Esophagus muscularis mucosa (tissue), 3 donors: ENCODE data around the gene TBCE.

Experiments used
- POLR2A ChIP-seq: fragments of 450-650 bp; IDR thresholded peaks from one replicate; pipeline ENCODE4 v1.6.1; 2017; ENCODE audit warnings: antibody characterized with exemption, moderate library complexity, mild to moderate bottlenecking, low read depth
- TF ChIP-seq, protein P1 (sequence below), 3 experiments: fragments of 200-600 bp in 2 of 3; fragments of 450-650 bp in 1 of 3; sonication (generic) in 2 of 3; IDR thresholded peaks; one replicate each; pipeline ENCODE4 v1.5.1; 2017 to 2019; ENCODE audit warnings: antibody characterized with exemption in 3 of 3, mild to moderate bottlenecking in 2 of 3, moderate library complexity in 1 of 3

DNA sequence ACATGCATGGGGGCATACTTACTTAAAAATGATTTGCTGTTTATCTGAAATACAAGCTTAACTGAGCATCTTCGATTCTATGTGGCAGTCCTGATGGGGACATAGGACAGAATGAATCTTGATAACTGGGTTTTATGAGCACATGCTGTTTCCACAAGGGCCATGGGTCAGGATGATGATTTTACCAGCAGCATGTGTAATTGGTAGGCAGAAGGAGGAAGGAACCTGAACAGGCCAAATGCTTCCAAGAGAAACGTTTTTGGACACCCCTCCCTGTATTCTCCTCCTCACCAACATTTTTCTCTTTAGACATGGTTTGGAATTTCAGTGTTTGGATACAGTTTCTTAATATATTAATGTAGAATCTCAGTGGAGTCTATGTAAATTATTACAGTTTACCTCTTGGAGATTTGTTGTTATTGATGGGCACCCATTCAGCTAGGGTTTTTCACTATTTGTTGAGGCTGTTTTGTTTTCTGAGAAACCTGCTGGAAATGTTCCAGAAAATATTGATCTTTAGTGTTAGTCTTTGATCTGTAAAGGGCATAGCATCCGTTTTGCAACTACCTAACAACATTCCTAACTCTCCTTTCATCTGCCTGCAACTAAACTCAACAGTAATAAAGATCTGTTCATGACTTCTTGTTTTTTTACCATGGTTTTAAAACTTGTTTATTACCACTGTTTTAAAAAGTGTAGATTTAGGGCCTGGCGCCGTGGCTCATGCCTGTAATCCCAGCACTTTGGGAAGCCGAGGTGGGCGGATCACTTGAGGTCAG is 42.0 kb downstream of the TBCE start:
- TF ChIP-seq, protein P1, sequence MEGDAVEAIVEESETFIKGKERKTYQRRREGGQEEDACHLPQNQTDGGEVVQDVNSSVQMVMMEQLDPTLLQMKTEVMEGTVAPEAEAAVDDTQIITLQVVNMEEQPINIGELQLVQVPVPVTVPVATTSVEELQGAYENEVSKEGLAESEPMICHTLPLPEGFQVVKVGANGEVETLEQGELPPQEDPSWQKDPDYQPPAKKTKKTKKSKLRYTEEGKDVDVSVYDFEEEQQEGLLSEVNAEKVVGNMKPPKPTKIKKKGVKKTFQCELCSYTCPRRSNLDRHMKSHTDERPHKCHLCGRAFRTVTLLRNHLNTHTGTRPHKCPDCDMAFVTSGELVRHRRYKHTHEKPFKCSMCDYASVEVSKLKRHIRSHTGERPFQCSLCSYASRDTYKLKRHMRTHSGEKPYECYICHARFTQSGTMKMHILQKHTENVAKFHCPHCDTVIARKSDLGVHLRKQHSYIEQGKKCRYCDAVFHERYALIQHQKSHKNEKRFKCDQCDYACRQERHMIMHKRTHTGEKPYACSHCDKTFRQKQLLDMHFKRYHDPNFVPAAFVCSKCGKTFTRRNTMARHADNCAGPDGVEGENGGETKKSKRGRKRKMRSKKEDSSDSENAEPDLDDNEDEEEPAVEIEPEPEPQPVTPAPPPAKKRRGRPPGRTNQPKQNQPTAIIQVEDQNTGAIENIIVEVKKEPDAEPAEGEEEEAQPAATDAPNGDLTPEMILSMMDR (IDR thresholded peaks at IDR 0.05): no peak
- no peak for TF ChIP-seq POLR2A
